Measurements from ENCODE around the gene DUSP22.
"Not testable (repeated sequence)": the region's sequence is repeated elsewhere in the genome, so short reads cannot be mapped to it uniquely, and the experiment has no call there.

Gene DUSP22

DNA sequence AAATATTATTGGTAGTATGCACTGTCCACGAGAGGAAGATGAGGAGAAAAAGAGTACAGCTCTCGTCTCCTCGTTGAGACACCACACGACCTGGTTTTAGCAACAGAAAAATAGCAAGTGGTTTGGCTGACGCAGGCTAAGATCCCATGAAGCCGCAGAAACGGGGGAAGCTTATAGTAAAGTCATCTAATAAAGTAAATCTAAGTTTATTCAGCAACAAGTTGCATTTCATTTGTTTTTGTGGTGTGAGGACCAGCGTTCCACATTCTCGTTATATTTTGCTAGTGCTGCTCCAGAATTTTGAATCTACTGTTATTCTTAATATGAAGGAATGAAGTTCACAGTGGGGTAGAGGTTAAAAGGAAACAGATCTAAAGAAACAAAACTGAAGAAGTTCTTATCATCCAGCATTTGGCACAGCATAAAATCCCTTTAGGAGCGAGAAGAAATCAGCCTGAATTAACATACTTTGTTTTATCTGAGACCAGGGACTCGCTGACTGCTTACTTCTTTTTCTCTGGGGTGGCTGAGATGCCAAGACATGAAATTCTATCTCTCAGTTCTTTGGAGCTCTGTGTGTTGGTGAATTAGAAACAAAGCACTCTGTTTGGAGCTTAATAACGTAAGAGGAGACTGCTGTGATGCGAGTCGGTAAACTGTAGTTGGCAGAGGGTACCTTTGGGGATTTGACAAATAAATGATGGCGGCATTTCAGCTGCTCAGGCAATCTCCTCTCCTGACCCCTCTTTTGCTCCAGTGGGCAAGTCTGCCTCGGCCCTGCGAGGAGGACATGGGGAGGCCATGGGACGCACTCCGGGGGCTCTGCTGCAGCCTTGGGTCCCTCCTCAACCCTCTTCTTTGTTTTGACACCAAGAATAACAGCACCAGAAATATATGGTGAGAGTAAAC lies 74.4 kb downstream of the DUSP22 start:
- DNase-seq, result no peak

DNA sequence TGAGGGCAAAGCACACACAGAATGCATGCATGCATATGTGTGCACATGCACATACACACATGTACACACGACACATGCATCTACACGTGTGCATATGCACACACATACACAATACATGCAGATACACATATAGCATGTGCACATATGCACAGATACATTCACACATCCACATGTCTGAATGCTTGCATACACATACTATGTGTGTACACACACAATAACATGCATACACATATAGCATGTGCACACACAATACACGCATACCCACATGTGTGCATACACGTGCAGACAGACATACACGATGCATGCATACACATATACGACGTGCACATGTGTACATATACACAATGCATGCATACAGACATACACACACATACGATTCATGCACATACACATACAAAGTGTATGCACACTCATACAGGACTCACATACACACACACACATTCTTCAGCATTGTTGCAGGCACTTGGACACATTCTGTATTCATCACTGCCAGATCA lies 75.1 kb downstream of the DUSP22 start:
- DNase-seq, result no peak

- no peak for DNase-seq
These were observed 75.8 kb downstream of the DUSP22 start for GRCh38 chr6:367891-368630.

- no peak for DNase-seq
These were observed 77.5 kb downstream of the DUSP22 start for GRCh38 chr6:369559-370431.

DNA sequence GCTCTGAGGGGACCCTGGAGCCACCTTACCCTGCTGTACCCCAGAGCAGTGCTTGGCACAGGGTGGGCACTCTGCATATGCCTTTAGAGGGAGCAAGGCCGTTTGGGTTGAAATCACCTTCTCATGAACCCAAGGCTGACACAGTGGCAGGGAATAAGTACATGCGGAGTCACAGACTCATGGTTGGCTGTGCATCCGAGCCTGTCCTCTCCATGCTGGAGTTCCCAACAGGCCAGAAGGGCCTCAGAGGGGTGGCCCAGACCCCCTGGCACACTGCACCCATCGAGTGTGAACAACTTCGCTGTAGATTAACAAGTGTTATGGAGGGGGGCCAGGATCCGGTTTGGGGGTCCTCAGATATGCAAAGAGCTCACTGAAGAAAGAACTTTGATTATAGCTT lies 78.3 kb downstream of the DUSP22 start:
- DNase-seq, result no peak

- DNase-seq, result not testable (repeated sequence)
These were observed 79.6 kb downstream of the DUSP22 start for GRCh38 chr6:371851-372250.

- DNase-seq, result no peak
These were observed 80.1 kb downstream of the DUSP22 start for GRCh38 chr6:372336-372911.

DNA sequence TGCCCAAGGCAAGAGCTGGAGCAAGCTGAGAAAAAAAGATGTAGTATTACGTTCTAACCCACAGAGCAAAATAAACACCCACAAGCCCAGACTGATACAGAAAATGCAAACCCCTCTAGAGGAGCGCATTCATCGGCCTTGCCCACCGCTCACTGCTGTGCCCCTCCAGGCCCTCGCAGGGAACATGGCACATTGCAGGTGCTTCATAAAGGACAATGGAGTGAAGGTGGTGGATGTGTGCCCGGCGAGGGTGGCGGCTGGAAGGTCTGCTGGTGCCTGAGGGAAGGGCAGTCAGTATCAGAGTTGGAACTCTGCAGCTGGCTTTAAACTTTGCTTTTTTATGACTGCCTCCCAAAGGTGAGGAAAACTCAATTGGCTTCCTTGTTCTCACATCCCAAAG lies 80.7 kb downstream of the DUSP22 start:
- DNase-seq, result no peak

GRCh38 chr6:373773-374724 lies 81.8 kb downstream of the DUSP22 start:
- DNase-seq, result no peak

DNA sequence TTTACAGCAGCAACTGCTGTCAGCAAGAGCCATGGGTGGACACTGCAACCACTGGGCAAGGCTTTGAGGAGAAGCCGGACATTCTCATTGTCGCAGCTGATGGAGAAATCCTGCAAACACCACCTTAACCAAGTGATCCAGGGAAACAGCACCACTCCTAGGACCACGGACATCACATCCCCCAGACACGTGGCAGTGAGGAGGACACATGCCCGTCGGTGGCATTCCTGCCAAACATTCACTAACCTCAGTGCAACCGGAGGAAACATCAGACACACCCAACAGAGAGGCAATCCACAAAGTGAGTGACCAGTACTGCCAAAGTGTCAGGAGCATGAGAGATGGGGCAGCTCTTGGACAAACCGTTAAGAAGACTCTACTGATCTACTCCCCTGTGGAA lies 82.7 kb downstream of the DUSP22 start:
- DNase-seq, result no peak

DNA sequence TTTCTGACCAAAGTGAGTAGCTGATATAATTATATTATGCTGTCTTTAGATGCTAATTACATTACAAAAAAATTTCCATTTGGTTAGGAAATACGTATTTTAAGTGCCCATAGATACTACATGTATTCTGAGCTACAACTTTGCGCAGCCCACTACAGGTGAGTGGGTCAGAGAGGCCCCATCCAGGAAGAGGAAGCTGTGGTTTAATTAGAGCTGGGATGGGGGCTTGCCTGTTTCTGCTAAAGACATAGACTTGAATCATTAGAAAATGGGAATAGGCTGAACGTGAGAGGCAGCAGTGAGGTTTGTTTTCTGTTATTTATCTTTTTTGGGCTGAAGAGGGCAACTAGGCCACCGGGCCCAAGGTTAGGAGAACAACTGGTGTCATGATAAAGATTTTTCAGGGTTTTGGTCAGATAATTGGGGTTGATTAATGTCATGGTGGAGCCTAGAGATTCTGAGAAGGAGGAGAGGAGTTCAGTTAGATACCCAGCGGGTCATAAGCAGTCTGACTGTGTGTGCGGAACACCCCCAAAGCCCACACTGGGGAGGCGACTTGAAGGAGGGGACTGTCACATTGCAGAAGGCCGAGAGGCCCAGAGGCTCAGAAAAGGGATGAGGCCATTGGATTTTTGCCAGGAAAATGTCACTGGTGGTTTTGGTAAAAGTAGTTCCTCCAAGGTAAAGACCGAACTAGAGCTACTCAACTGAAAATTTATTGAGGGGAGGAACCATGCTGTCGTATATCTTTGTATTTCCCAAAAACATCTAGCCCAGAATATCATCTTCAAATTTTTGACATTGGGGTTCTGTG lies 84.7 kb downstream of the DUSP22 start:
- DNase-seq, result no peak

- not testable (repeated sequence) for DNase-seq
These were observed 85.3 kb downstream of the DUSP22 start for GRCh38 chr6:377641-378020.

DNA sequence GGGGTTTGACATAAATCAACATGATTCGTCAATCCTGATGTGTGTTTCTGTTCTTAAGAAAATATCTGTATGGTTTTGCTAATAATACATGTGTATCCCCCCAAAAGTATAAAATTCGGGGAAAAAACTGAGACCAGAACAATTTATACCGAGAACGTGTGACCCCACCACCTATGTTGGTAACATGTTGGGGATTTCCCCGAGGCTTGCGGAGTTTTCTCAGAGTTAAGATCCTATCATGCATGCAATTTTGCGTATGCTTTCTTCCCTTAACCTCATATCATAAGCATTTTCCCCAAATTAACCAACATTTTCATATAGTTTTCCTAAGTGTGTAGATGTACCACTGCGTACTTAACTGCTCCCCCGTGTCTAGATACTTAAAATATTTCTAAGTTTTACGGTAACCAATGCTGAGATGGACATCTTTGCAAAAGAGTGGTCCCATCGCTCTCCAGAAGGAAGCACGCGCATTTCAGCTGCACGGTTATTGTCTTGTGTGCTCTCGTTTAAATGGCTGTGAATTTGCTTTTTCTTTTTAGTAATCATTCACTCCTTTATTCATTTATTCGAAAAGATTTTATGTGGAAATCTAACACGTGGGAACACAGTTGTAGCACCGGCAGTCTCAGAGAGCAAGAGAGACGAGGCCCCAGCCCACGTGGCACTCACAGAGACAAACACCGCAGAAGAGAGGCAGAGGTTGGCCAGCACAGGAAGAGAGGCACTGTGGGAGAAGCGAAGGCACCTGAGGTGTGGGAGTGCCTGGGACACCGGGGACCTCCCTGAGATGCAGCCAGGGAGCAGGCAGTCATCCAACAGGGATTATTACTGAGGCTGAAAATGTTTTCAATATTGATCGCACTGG lies 86.0 kb downstream of the DUSP22 start:
- no peak for DNase-seq

GRCh38 chr6:378958-379409 lies 86.7 kb downstream of the DUSP22 start:
- DNase-seq, result no peak

- no peak for DNase-seq
These were observed 87.3 kb downstream of the DUSP22 start for GRCh38 chr6:379410-380181.

GRCh38 chr6:380234-381218 lies 88.2 kb downstream of the DUSP22 start:
- DNase-seq, result no peak

DNA sequence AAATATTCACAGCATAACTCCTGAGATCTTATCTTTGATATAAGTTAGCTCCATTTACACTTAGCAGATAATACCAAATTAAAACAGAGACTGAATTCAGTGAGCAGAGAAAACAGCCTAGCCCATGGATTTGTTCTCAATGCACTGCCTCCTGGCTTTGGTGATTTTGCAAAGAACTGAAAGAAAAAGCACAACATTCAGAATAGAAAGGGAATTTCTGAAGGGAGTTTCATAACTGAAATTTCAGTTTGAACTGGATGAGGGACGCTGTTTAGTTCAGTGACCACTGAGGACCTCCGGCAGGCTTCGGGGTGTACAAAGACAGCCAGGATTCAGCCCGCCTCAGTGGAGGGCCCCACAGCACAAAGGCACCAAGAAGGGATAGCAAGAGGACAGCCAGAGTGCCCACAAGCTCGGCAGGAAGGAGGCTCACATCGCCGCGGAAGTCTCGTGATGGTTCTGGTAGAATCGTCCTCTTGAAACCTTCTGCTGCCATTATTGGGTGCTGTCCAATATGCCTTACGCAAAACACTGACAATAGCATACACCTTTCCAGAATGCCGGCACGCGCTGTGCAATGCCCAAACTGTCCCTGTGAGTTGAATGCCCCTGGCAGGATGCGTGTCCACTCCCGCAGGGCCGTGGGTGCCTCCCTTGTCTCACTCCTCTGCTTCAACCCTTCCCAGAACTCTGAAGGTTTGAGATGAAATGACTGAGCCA lies 89.6 kb downstream of the DUSP22 start:
- no peak for DNase-seq
